WTC11 (cell line): ENCODE results near the gene EPB41L4B. TPM values are rescaled to one million over a fixed set of nuclear protein-coding genes. Genes with fewer than 3 reads are reported as not detected.

Experiments
- ATAC-seq: fragments of 200-7000 bp; cut with Tn5 transposase; 2 replicates; pipeline ENCODE4 v1.10.0; 2021; ENCODE audit warnings: mild to moderate bottlenecking, moderate library complexity
- CTCF ChIA-PET: fragments of 300-600 bp; sonication (Branson Sonifier 250); formaldehyde crosslinking; loops from one replicate; lab custom pipeline; 2021; ENCODE audit warnings: antibody characterized with exemption; lab: Charles Lee
- POLR2A ChIA-PET: fragments of 350-600 bp; sonication (Branson Sonifier 250); formaldehyde crosslinking; loops from one replicate; lab custom pipeline; 2021; ENCODE audit warnings: antibody characterized with exemption; lab: Charles Lee
- DNase-seq: peaks from one replicate; pipeline ENCODE4 v3.0.0; 2021; ENCODE audit warnings: low spot score
- H3K27ac Mint-ChIP-seq: 2 replicates; pipeline ENCODE4 v1.8.0; 2021; ENCODE audit warnings: mixed read lengths
- H3K27me3 Mint-ChIP-seq: 2 replicates; pipeline ENCODE4 v1.8.0; 2021; ENCODE audit warnings: low read depth, mild to moderate bottlenecking, moderate library complexity, mixed read lengths
- H3K36me3 Mint-ChIP-seq: 2 replicates; pipeline ENCODE4 v1.8.0; 2021; ENCODE audit warnings: mixed read lengths
- H3K4me1 Mint-ChIP-seq: 2 replicates; pipeline ENCODE4 v1.8.0; 2022; ENCODE audit warnings: mixed read lengths
- H3K4me3 Mint-ChIP-seq: 2 replicates; pipeline ENCODE4 v1.8.0; 2021; ENCODE audit warnings: mild to moderate bottlenecking, moderate library complexity, mixed read lengths
- H3K9me3 Mint-ChIP-seq: 2 replicates; pipeline ENCODE4 v1.8.0; 2021; ENCODE audit warnings: mixed read lengths
- CDX4 ChIP-seq: fragments of 250-450 bp; sonication (Bioruptor Pico); IDR thresholded peaks from 2 replicates; pipeline ENCODE4 v1.9.0; 2021; ENCODE audit warnings: moderate library complexity, mild to moderate bottlenecking, inconsistent platforms, borderline replicate concordance
- EMX1 ChIP-seq: fragments of 250-450 bp; sonication (Bioruptor Pico); IDR thresholded peaks from 2 replicates; pipeline ENCODE4 v1.8.0; 2021; ENCODE audit warnings: mild to moderate bottlenecking
- ETV6 ChIP-seq: sonication (generic); formaldehyde crosslinking; IDR thresholded peaks from 2 replicates; pipeline ENCODE4 v1.8.1; 2022; ENCODE audit warnings: mild to moderate bottlenecking, missing genetic modification reagents
- FOXJ3 ChIP-seq: sonication (generic); formaldehyde crosslinking; IDR thresholded peaks from 2 replicates; pipeline ENCODE4 v1.9.0; 2021; ENCODE audit warnings: missing genetic modification reagents, mild to moderate bottlenecking, borderline replicate concordance
- FOXP1 ChIP-seq: sonication (generic); formaldehyde crosslinking; IDR thresholded peaks from 2 replicates; pipeline ENCODE4 v1.8.0; 2022; ENCODE audit warnings: missing genetic modification reagents, mild to moderate bottlenecking, moderate library complexity, borderline replicate concordance
- HMGXB4 ChIP-seq: sonication (generic); formaldehyde crosslinking; IDR thresholded peaks from 2 replicates; pipeline ENCODE4 v1.8.1; 2023; ENCODE audit warnings: mild to moderate bottlenecking, moderate library complexity, missing genetic modification reagents
- IRF1 ChIP-seq: sonication (generic); formaldehyde crosslinking; IDR thresholded peaks from 2 replicates; pipeline ENCODE4 v1.8.0; 2023; ENCODE audit warnings: missing genetic modification reagents
- IRF2 ChIP-seq: sonication (generic); formaldehyde crosslinking; IDR thresholded peaks from 2 replicates; pipeline ENCODE4 v1.8.0; 2022; ENCODE audit warnings: low read depth, missing genetic modification reagents, borderline replicate concordance
- JUN ChIP-seq: sonication (generic); formaldehyde crosslinking; IDR thresholded peaks from 2 replicates; pipeline ENCODE4 v1.8.0; 2023; ENCODE audit warnings: mild to moderate bottlenecking, missing genetic modification reagents
- NFATC4 ChIP-seq: fragments of 250-450 bp; sonication (Bioruptor Pico); IDR thresholded peaks from 2 replicates; pipeline ENCODE4 v1.9.0; 2021; ENCODE audit warnings: mild to moderate bottlenecking
- NR2C2 ChIP-seq: sonication (generic); formaldehyde crosslinking; IDR thresholded peaks from 2 replicates; pipeline ENCODE4 v1.8.0; 2022; ENCODE audit warnings: mild to moderate bottlenecking, missing genetic modification reagents
- NR3C1 ChIP-seq: sonication (generic); formaldehyde crosslinking; conservative IDR thresholded peaks from 2 replicates; pipeline ENCODE4 v1.8.1; 2023; ENCODE audit warnings: low read depth, mild to moderate bottlenecking, missing genetic modification reagents
- SMAD3 ChIP-seq: sonication (generic); formaldehyde crosslinking; IDR thresholded peaks from 2 replicates; pipeline ENCODE4 v1.8.0; 2022; ENCODE audit warnings: missing genetic modification reagents, mild to moderate bottlenecking, borderline replicate concordance
- ZNF138 ChIP-seq: sonication (generic); formaldehyde crosslinking; conservative IDR thresholded peaks from 2 replicates; pipeline ENCODE4 v1.8.1; 2022; ENCODE audit warnings: mild to moderate bottlenecking, moderate library complexity, missing genetic modification reagents
- ZNF219 ChIP-seq: sonication (generic); formaldehyde crosslinking; IDR thresholded peaks from 2 replicates; pipeline ENCODE4 v1.8.0; 2023; ENCODE audit warnings: missing genetic modification reagents, mild to moderate bottlenecking, borderline replicate concordance
- ZNF232 ChIP-seq: sonication (generic); formaldehyde crosslinking; IDR thresholded peaks from 2 replicates; pipeline ENCODE4 v1.8.0; 2022; ENCODE audit warnings: mild to moderate bottlenecking, missing genetic modification reagents
- ZNF317 ChIP-seq: sonication (generic); formaldehyde crosslinking; IDR thresholded peaks from 2 replicates; pipeline ENCODE4 v1.8.1; 2023; ENCODE audit warnings: low read depth, mild to moderate bottlenecking, moderate library complexity, missing genetic modification reagents, borderline replicate concordance
- ZNF396 ChIP-seq: fragments of 250-450 bp; sonication (Bioruptor Pico); IDR thresholded peaks from 2 replicates; pipeline ENCODE4 v1.8.0; 2021; ENCODE audit warnings: mild to moderate bottlenecking, moderate library complexity, borderline replicate concordance
- ZNF416 ChIP-seq: fragments of 250-450 bp; sonication (Bioruptor Pico); IDR thresholded peaks from 2 replicates; pipeline ENCODE4 v1.9.0; 2021; ENCODE audit warnings: mild to moderate bottlenecking, inconsistent platforms
- ZNF425 ChIP-seq: fragments of 250-450 bp; sonication (Bioruptor Pico); conservative IDR thresholded peaks from 2 replicates; pipeline ENCODE4 v1.9.0; 2021; ENCODE audit warnings: mild to moderate bottlenecking
- total RNA-seq: library from RNA; stranded (reverse); gene quantifications from 3 replicates; pipeline ENCODE4 v1.2.3, GENCODE V29; 2021

EPB41L4B gene
- total RNA-seq, 1 experiment from 2014 or later: 20.0 TPM

GRCh38 chr9:109295221-109296130 is 25.4 kb downstream of the EPB41L4B start:
- no peak for ATAC-seq
- H3K27ac Mint-ChIP-seq: peak overlapping the region; percentile 24; the same call in 1 of the 2 replicates
- no peaks in the 10 kb centered on the region for H3K36me3 Mint-ChIP-seq
- H3K27me3 Mint-ChIP-seq: no peaks in the 10 kb centered on the region
- H3K9me3 Mint-ChIP-seq: no peaks in the 10 kb centered on the region
- H3K4me3 Mint-ChIP-seq: no peak overlapping the region
- H3K4me1 Mint-ChIP-seq: peaks cover 18% of the 10 kb centered on the region
- no peak for TF ChIP-seq JUN
- TF ChIP-seq, all 79 proteins: peak for 0
- POLR2A ChIA-PET: interaction anchor here (0.6 kb wide), 1 partner anchor 131 kb away, joined by 5 read pairs; no protein-coding TSS in a partner anchor
- no peak for DNase-seq
- CTCF ChIA-PET: interaction anchor here (1.3 to 1.8 kb wide), 3 partner anchors 22 to 106 kb away, joined by 4 read pairs; no protein-coding TSS in a partner anchor

GRCh38 chr9:109290385-109290784 is 30.5 kb downstream of the EPB41L4B start:
- ATAC-seq: no peak
- H3K9me3 Mint-ChIP-seq: no peaks in the 10 kb centered on the region
- H3K36me3 Mint-ChIP-seq: no peaks in the 10 kb centered on the region
- no peak overlapping the region for H3K4me3 Mint-ChIP-seq
- H3K27ac Mint-ChIP-seq: no peak overlapping the region
- ChIA-PET POLR2A (no interaction called here), CTCF (interaction anchor here (0.6 kb wide), 1 partner anchor 15 kb away, joined by 3 read pairs; no protein-coding TSS in a partner anchor)
- H3K4me1 Mint-ChIP-seq: peaks cover 33% of the 10 kb centered on the region
- no peak for DNase-seq
- no peaks in the 10 kb centered on the region for H3K27me3 Mint-ChIP-seq
- TF ChIP-seq ZNF138 (CRISPR knock-in tag) (no peak), ZNF416 (CRISPR knock-in tag) (no peak)
- TF ChIP-seq, all 79 proteins: peak for 0

- Mint-ChIP-seq H3K4me3 (no peak overlapping the region), H3K27me3 (no peaks in the 10 kb centered on the region), H3K27ac (no peak overlapping the region), H3K9me3 (no peaks in the 10 kb centered on the region), H3K4me1 (peaks cover 30% of the 10 kb centered on the region), H3K36me3 (no peaks in the 10 kb centered on the region)
- CTCF ChIA-PET: no interaction called here
- POLR2A ChIA-PET: interaction anchor here (0.6 kb wide), 1 partner anchor 48 kb away, joined by 4 read pairs; no protein-coding TSS in a partner anchor
- ATAC-seq: no peak
- no peak for DNase-seq
- no peak for TF ChIP-seq SMAD3 (CRISPR knock-in tag)
- no peak for TF ChIP-seq NFATC4 (CRISPR knock-in tag)
- TF ChIP-seq ZNF317: no peak
- no peak for TF ChIP-seq ETV6
- TF ChIP-seq IRF2 (CRISPR knock-in tag): no peak
Observed at GRCh38 chr9:109289931-109290330, 30.9 kb downstream of the EPB41L4B start.

- H3K27ac Mint-ChIP-seq: peak overlapping the region; percentile 73
- H3K4me3 Mint-ChIP-seq: no peak overlapping the region
- H3K9me3 Mint-ChIP-seq: no peaks in the 10 kb centered on the region
- ChIA-PET POLR2A (interaction anchor here (0.6 kb wide), 1 partner anchor 47 kb away, joined by 4 read pairs; no protein-coding TSS in a partner anchor), CTCF (no interaction called here)
- no peaks in the 10 kb centered on the region for H3K27me3 Mint-ChIP-seq
- peak; percentile 26 for DNase-seq
- peak; percentile 75 for ATAC-seq
- H3K36me3 Mint-ChIP-seq: no peaks in the 10 kb centered on the region
- H3K4me1 Mint-ChIP-seq: peaks cover 30% of the 10 kb centered on the region
- TF ChIP-seq ZNF219 (CRISPR knock-in tag) (no peak), ZNF396 (CRISPR knock-in tag) (no peak), FOXJ3 (CRISPR knock-in tag) (no peak), ZNF232 (CRISPR knock-in tag) (no peak), EMX1 (CRISPR knock-in tag) (no peak), FOXP1 (CRISPR knock-in tag) (no peak), NR3C1 (no peak), CDX4 (CRISPR knock-in tag) (no peak), ZNF425 (CRISPR knock-in tag) (no peak), NR2C2 (CRISPR knock-in tag) (no peak), IRF1 (CRISPR knock-in tag) (no peak), HMGXB4 (CRISPR knock-in tag) (no peak)
Observed at GRCh38 chr9:109289186-109289585, 31.7 kb downstream of the EPB41L4B start.
